Nephron (organoid): ENCODE results near the gene ABCC3.

Experiments
- H3K27ac Mint-ChIP-seq, 3 experiments: 2 replicates each; pipeline ENCODE4 v1.8.0; 2020; ENCODE audit warnings: mixed read lengths in 3 of 3, mild to moderate bottlenecking in 2 of 3, moderate library complexity in 1 of 3
- H3K27me3 Mint-ChIP-seq: 2 replicates; pipeline ENCODE4 v1.8.0; 2021; ENCODE audit warnings: low read depth, mild to moderate bottlenecking, moderate library complexity, mixed read lengths
- H3K36me3 Mint-ChIP-seq: 2 replicates; pipeline ENCODE4 v1.8.0; 2020; ENCODE audit warnings: low read depth, mixed read lengths
- H3K4me1 Mint-ChIP-seq: 2 replicates; pipeline ENCODE4 v1.8.0; 2020; ENCODE audit warnings: mixed read lengths
- H3K4me3 Mint-ChIP-seq, 3 experiments: 2 replicates each; pipeline ENCODE4 v1.8.0; 2020; ENCODE audit warnings: mild to moderate bottlenecking in 3 of 3, mixed read lengths in 3 of 3, moderate library complexity in 2 of 3
- H3K9me3 Mint-ChIP-seq: 2 replicates; pipeline ENCODE4 v1.8.0; 2020; ENCODE audit warnings: mixed read lengths
- TF ChIP-seq, protein P1 (sequence below), 3 experiments: fragments of 200-600 bp; sonication (generic); IDR thresholded peaks; one replicate each; pipeline ENCODE4 v1.5.0; 2021; ENCODE audit warnings: antibody characterized with exemption in 3 of 3; ENCODE audit not compliant: unreplicated experiment in 3 of 3

The ABCC3 gene

DNA sequence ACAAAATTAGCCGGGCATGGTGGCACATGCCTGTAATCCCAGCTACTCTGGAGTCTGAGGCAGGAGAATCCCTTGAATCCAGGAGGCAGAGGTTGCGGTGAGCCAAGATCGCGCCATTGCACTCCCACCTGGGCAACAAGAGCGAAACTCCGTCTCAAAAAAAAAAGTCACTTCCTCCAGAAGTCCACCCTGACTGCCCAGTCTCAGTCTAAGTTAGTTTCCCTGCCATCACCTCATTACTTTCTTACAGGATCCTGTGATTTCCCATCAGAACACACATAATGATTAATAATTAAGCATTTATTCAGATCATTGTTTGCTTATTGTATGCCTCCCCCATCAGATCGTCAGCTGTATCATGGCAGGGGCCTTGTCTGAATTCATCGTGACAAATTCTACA, 31.6 kb downstream of the ABCC3 start:
- Mint-ChIP-seq H3K27ac (no peak overlapping the region), H3K27me3 (peaks cover 13% of the 10 kb centered on the region), H3K36me3 (no peaks in the 10 kb centered on the region), H3K9me3 (no peaks in the 10 kb centered on the region), H3K4me3 (no peak overlapping the region), H3K4me1 (peaks cover 8% of the 10 kb centered on the region)
- TF ChIP-seq, protein P1, sequence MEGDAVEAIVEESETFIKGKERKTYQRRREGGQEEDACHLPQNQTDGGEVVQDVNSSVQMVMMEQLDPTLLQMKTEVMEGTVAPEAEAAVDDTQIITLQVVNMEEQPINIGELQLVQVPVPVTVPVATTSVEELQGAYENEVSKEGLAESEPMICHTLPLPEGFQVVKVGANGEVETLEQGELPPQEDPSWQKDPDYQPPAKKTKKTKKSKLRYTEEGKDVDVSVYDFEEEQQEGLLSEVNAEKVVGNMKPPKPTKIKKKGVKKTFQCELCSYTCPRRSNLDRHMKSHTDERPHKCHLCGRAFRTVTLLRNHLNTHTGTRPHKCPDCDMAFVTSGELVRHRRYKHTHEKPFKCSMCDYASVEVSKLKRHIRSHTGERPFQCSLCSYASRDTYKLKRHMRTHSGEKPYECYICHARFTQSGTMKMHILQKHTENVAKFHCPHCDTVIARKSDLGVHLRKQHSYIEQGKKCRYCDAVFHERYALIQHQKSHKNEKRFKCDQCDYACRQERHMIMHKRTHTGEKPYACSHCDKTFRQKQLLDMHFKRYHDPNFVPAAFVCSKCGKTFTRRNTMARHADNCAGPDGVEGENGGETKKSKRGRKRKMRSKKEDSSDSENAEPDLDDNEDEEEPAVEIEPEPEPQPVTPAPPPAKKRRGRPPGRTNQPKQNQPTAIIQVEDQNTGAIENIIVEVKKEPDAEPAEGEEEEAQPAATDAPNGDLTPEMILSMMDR (IDR thresholded peaks at IDR 0.05; ENCODE audit: unreplicated experiment in 3 of 3): no peak

DNA sequence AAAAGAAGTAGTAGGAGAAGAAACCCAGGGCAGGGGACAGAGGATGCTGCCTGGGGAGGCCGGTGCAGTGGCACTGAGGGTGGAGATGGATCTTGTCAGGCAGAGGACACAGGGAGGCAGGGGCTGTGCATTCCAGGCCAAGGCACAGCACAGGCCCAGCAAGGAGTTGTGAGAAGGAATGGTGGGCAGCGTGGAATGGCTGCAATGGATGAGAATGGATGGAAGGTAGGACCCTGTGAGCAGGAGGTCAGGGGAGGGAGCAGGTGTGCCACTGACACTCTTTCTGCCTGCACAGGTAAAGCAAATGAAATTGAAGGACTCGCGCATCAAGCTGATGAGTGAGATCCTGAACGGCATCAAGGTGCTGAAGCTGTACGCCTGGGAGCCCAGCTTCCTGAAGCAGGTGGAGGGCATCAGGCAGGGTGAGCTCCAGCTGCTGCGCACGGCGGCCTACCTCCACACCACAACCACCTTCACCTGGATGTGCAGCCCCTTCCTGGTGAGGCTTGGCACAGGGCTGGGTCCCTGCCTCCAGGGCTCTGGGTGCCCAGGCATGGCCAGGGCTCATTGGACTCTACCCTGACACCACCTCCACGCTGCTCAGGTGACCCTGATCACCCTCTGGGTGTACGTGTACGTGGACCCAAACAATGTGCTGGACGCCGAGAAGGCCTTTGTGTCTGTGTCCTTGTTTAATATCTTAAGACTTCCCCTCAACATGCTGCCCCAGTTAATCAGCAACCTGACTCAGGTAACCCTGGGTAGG, 32.8 kb downstream of the ABCC3 start:
- H3K9me3 Mint-ChIP-seq: no peaks in the 10 kb centered on the region
- no peak overlapping the region for H3K4me3 Mint-ChIP-seq
- H3K36me3 Mint-ChIP-seq: no peaks in the 10 kb centered on the region
- TF ChIP-seq, protein P1 (IDR thresholded peaks at IDR 0.05; ENCODE audit: unreplicated experiment in 3 of 3): no peak
- no peaks in the 10 kb centered on the region for H3K4me1 Mint-ChIP-seq
- H3K27ac Mint-ChIP-seq: peak overlapping the region in 1 of 3 experiments; percentile 56
- peaks cover 4% of the 10 kb centered on the region for H3K27me3 Mint-ChIP-seq

DNA sequence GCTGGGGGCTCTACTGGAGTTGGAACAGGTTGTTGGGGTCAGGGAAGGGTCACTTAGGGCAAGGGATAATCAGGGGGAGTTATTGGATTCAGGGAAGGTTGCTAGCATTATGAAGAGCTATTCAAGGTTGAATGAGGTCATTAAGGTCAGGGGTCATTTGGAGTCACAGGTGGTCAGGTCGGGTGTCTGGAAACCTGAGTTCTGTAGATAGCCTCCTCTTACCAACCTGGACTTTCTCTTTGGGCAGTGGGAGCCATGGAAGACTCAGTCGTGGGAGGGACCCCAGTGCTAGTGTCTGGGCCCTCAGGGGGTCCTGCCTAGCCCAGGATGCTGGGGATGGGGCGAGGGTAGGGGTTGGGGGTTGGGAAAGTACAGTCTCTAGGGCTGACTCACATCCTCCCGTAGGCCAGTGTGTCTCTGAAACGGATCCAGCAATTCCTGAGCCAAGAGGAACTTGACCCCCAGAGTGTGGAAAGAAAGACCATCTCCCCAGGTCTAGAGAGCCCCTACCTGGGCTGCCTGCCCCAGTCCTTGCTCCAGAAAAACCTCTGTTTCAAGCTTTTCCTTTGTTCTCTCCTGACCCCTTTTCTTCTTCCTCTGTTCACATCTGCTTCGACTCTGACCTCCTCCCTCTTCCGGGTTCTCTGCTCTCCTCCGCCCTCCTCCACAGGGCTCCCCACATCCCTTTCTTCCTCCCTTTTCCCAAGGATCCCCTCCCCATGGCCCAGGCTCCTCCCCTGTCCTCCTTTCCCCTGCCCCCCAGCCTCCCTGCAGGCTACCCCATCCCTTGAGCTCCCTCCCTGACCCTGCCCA, 33.5 kb downstream of the ABCC3 start:
- no peak overlapping the region for H3K4me3 Mint-ChIP-seq
- H3K4me1 Mint-ChIP-seq: no peaks in the 10 kb centered on the region
- H3K27ac Mint-ChIP-seq: peak overlapping the region in 2 of 3 experiments; percentile 27 to 56
- peaks cover 4% of the 10 kb centered on the region for H3K27me3 Mint-ChIP-seq
- H3K36me3 Mint-ChIP-seq: no peaks in the 10 kb centered on the region
- H3K9me3 Mint-ChIP-seq: no peaks in the 10 kb centered on the region
- TF ChIP-seq, protein P1 (IDR thresholded peaks at IDR 0.05; ENCODE audit: unreplicated experiment in 3 of 3): no peak

DNA sequence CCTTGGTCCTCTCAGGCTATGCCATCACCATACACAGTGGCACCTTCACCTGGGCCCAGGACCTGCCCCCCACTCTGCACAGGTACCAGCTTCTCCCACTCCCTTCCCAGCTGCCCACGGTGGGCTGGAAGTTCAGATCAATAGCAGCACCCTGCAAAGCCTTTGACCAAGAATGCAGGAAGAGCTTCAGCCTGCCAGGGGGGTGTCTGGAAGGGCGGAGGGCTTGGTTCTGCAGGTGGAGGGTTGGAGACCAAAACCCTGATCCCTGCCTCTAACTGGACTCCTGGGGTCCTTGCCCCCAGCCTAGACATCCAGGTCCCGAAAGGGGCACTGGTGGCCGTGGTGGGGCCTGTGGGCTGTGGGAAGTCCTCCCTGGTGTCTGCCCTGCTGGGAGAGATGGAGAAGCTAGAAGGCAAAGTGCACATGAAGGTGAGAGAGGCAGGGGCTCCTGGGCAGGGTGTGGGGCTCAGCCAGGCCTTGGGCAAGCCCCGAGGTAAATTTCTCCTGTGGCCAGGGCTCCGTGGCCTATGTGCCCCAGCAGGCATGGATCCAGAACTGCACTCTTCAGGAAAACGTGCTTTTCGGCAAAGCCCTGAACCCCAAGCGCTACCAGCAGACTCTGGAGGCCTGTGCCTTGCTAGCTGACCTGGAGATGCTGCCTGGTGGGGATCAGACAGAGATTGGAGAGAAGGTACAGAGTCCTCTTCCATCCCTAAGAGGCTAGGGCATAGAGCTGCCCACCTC, 34.3 kb downstream of the ABCC3 start:
- H3K9me3 Mint-ChIP-seq: no peaks in the 10 kb centered on the region
- H3K27ac Mint-ChIP-seq: peak overlapping the region in 2 of 3 experiments; percentile 27 to 41
- no peaks in the 10 kb centered on the region for H3K4me1 Mint-ChIP-seq
- H3K36me3 Mint-ChIP-seq: no peaks in the 10 kb centered on the region
- peaks cover 4% of the 10 kb centered on the region for H3K27me3 Mint-ChIP-seq
- no peak overlapping the region for H3K4me3 Mint-ChIP-seq
- TF ChIP-seq, protein P1 (IDR thresholded peaks at IDR 0.05; ENCODE audit: unreplicated experiment in 3 of 3): no peak

DNA sequence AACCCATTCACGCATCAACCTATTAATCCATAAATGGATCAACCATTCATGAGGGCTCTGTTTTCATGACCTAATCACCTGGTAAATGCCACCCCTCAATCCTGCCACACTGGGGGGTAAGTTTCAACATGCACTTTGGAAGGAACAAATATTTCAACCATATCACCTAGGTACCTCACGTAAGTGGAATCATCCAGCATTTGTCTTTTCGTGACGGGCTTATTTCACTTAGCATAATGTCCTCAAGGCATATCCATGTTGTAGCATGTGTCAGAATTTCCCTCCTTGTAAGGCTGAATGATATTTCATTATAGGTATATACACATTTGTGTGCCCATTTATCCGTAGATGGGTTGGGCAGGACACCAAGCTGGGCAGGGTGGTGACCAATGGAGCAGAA, 37.4 kb downstream of the ABCC3 start:
- Mint-ChIP-seq H3K27ac (peak overlapping the region in 1 of 3 experiments; percentile 31), H3K4me3 (no peak overlapping the region), H3K36me3 (no peaks in the 10 kb centered on the region), H3K27me3 (peaks cover 11% of the 10 kb centered on the region), H3K4me1 (no peaks in the 10 kb centered on the region), H3K9me3 (no peaks in the 10 kb centered on the region)
- TF ChIP-seq, protein P1 (IDR thresholded peaks at IDR 0.05; ENCODE audit: unreplicated experiment in 3 of 3): no peak
